ENCODE measurements around the gene CCDC74B.
"Not testable (repeated sequence)": the region's sequence is repeated elsewhere in the genome, so short reads cannot be mapped to it uniquely, and the experiment has no call there.

The CCDC74B gene

DNA sequence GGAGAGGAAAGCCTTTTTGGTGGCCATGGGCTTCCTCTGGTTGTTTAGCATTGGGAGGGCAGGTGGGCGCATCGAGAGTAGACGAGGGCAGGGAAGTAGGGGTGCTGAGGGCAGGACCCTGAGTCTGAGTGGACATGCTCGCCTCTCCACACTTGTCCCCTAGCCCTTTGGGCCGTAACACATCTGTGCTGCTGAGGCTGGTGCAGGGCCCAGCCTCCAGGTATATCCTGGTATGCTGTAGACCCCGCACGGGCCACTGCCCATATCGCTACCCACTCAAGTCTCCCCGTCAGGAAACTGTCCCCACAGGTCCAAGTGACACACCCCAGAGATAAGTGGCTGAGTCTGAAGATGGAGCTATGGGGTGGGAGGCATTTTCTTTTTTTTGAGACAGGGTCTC, 13.7 kb upstream of the CCDC74B start:
- DNase-seq (ENCODE audit: low read depth) = no peak
- no peak overlapping the region for H3K4me3 ChIP-seq (ENCODE audit: control insufficient read depth, low read depth, low read length)
- TF ChIP-seq, protein P1, sequence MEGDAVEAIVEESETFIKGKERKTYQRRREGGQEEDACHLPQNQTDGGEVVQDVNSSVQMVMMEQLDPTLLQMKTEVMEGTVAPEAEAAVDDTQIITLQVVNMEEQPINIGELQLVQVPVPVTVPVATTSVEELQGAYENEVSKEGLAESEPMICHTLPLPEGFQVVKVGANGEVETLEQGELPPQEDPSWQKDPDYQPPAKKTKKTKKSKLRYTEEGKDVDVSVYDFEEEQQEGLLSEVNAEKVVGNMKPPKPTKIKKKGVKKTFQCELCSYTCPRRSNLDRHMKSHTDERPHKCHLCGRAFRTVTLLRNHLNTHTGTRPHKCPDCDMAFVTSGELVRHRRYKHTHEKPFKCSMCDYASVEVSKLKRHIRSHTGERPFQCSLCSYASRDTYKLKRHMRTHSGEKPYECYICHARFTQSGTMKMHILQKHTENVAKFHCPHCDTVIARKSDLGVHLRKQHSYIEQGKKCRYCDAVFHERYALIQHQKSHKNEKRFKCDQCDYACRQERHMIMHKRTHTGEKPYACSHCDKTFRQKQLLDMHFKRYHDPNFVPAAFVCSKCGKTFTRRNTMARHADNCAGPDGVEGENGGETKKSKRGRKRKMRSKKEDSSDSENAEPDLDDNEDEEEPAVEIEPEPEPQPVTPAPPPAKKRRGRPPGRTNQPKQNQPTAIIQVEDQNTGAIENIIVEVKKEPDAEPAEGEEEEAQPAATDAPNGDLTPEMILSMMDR (conservative IDR thresholded peaks at IDR 0.05; ENCODE audit: control insufficient read depth, insufficient read depth, low read depth, low read length) = no peak

DNA sequence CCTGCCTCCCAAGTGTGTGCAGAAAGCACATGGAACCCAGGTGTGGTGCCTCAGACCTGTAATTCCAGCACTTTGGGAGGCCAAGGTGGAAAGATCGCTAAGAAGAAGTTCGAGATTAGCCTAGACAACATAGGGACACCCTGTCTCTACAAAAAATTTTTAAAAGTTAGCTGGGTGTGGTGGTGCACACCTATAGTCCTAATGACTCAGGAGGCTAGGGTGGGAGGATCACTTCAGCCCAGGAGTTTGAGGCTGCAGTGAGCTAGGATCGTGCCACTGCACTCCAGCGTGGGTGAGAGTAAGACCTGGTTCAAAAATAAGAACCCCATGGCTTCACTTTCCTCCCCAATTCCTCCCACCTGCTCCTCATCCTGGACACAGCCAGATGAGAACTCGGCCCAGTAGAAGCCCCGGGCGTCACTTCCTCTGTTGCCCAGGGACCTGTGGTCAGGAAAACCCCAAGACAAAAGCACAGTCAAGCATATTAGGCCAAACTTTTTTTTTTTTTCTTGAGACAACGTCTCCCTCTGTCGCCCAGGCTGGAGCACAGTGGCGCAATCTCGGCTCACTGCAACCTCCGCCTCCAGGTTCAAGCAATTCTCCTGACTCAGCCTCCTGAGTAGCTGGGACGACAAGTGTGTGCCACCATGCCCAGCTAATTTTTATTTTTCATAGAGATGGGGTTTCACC, 13.1 kb upstream of the CCDC74B start:
- not testable (repeated sequence) for H3K4me3 ChIP-seq (ENCODE audit: control insufficient read depth, low read depth, low read length)
- DNase-seq (ENCODE audit: low read depth) = peak; percentile 38

DNA sequence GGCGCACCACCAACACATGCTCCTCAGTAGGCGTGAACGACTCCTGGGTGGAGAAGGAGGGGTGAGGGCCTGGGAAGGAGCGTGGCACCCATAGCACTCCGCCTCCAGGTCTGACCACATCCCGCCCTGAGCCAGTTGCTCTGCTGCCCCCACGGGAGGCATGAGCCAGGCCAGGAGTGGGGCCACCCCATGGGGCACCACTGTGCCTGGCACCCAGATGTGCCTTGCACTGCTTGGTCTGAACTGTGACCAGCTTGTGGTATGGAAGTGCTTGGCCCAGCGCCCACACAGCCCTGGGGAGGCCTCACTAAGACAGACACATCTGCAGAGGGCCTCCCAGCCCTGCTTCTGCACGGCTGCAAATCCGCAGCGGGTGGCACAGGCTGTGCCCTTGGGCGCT, 12.4 kb upstream of the CCDC74B start:
- H3K4me3 ChIP-seq (ENCODE audit: control insufficient read depth, low read depth, low read length) = not testable (repeated sequence)

DNA sequence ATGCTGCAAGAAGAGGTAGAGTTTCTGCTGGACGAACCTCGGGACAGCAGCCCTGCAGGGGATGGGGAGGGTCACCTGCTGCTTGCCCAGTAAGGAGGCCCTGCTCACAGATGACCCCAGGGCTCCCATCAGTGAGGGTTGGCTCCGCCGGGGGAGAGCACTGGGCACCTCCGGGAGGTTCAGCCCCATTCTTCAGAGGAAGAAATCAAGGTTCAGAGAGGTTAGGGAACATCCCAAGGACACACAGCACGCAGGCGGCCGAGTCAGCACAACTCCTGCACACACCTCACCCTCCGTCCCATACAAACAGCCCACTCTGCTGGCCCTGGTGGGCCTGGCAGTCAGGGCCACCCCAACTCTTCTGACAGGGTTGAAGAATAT, 11.7 kb upstream of the CCDC74B start:
- no peak for DNase-seq (ENCODE audit: low read depth)
- no peak overlapping the region for H3K4me3 ChIP-seq (ENCODE audit: control insufficient read depth, low read depth, low read length)
- TF ChIP-seq, protein P1 (conservative IDR thresholded peaks at IDR 0.05; ENCODE audit: control insufficient read depth, insufficient read depth, low read depth, low read length) = no peak

More for the DNA sequence above, 12.4 kb upstream of the CCDC74B start:
- not testable (repeated sequence) for DNase-seq (ENCODE audit: low read depth)

DNA sequence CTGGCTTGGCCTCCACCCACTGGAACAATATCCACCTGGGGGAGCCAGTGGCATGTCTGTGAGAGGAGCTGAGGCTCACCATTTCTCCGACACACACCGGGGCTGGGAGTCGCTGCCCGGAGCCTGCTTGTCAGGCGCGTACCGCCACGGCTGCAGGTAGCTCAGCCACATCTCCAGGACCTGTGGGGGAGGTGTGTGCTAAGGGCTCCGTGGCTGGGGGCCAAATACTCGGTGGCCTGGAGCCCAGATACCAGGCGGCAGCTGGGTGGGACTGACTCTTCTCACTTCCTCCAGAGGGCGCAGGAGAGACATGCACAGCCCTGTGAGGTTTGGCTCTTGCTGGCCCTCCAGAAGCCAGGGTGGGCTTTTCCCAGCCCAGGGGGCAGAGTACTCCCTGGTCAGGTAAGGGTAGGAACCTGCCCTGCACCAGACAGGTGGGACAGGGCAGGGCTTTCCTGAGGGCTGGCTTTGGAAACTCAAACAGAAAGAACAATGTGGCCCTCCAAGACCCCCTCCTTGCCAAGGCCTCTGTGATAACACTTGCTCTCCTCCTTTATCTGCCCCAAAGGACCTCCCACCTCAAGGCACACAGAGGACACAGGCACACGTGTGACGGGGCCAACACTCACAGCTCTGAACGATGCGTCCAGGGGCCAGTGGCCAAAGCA, 11.2 kb upstream of the CCDC74B start:
- not testable (repeated sequence) for H3K4me3 ChIP-seq (ENCODE audit: control insufficient read depth, low read depth, low read length)
- TF ChIP-seq, protein P1 (conservative IDR thresholded peaks at IDR 0.05; ENCODE audit: control insufficient read depth, insufficient read depth, low read depth, low read length) = peak; percentile 49
- peak; percentile 51 for DNase-seq (ENCODE audit: low read depth)

DNA sequence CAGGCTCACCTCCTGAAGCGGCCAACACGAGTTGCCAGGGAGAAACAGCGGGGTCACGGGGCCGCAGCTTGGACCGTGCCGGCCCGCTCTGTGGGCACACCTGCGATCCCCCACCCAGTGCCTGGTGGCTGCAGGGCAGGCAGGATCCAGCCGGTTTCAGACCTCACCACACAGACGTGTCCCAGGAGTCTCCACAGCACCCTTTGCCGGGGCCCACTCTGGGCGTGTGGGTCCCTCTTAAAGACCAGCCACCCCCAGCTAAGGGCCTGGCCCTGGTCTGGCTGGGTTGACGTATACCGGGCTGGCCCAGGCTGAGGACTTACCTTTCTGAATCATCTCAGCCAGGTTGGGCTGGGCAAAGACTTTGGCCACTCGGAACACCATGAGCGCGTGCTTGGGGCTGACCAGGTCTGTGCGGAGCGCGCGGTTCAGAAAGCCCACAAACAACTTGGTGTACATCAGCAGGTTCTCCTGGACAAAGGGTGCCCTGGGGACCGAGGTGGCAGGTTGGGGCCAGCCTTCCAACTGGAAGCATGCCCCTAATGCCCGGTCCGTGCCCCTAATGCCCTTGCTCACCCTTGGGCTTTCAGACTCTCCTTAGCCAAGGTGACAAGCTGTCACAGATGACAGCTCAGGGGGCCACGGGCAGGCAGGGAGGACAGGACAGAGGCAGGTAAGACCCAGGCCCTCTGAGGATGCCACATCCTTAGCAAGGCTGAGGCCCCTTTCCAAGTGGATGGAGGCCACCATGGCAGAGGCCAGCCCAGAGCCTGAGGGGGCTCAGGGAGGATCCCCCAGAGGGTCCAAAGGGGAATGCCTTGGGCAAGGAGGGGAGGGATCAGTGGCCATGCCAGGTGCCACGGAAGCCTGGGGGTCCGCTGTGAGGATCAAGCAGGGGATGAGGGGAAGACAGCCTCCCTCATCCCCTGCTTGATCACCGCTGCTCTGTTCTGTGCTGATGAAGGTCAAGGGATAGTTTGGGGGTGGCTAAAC, 10.2 kb upstream of the CCDC74B start:
- no peak for DNase-seq (ENCODE audit: low read depth)
- TF ChIP-seq, protein P1 (conservative IDR thresholded peaks at IDR 0.05; ENCODE audit: control insufficient read depth, insufficient read depth, low read depth, low read length) = no peak
- H3K4me3 ChIP-seq (ENCODE audit: control insufficient read depth, low read depth, low read length) = no peak overlapping the region

DNA sequence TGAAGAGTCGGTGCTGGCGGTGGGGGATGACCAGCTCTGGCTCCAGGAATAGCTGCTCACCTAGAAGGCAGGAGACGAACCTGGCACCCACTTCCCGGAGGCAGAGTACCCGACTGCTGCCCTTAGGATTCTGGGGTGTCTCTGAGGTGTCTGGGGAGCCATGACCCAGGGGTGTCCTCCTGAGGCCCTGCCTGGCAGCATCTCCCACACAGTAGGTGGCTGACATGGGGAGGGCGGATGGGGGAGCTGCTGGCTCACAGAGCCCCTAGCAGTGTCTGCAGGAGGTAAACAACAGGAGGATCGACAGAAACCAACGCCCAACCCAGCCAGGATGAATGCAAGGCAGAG, 9.5 kb upstream of the CCDC74B start:
- H3K4me3 ChIP-seq (ENCODE audit: control insufficient read depth, low read depth, low read length) = not testable (repeated sequence)

DNA sequence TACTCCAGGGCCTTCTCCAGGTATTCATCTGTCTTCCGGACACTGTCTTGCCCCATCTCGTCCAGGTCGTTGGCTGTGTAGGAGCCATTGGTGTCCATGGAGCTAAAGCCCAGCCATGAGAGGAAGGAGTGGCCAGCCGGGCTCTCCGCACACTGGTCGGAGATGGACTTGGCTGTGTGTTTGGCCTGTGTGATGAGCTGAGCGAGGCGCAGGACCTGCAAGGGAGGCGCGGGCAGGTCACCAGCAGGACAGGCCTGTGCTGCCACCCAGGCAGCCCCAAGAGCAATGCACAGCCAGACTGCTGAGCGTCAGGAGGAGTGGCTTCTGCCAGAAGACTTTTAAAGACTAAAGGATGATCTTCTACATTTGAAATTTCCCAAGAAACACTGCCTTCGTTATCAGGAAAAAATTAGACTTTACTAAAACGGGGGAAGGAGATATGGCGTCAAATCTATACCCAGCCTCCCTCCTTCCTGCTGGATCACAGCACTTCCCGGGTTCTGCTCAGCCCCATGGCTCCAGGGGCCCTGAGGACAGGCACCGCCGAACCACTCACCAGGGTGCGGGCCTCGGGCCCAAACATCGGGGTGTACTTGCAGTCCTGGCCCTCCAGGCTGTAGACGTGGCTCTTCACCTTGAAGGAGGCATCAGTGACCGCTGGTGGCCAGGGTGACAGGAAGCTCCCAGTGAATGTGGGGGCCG, 9.0 kb upstream of the CCDC74B start:
- H3K4me3 ChIP-seq (ENCODE audit: control insufficient read depth, low read depth, low read length); DNase-seq (ENCODE audit: low read depth): not testable (repeated sequence)

More for the DNA sequence above, 9.5 kb upstream of the CCDC74B start:
- DNase-seq (ENCODE audit: low read depth) = not testable (repeated sequence)
